ENCODE data around the gene MFNG.
A peak's percentile ranks its signal among the peaks of the same experiment; 100 is the strongest.

The MFNG gene

GRCh38 chr22:37493979-37494378, 7.8 kb upstream of the MFNG start:
- H3K27ac ChIP-seq: no peak overlapping the region
- TF ChIP-seq, protein P1, sequence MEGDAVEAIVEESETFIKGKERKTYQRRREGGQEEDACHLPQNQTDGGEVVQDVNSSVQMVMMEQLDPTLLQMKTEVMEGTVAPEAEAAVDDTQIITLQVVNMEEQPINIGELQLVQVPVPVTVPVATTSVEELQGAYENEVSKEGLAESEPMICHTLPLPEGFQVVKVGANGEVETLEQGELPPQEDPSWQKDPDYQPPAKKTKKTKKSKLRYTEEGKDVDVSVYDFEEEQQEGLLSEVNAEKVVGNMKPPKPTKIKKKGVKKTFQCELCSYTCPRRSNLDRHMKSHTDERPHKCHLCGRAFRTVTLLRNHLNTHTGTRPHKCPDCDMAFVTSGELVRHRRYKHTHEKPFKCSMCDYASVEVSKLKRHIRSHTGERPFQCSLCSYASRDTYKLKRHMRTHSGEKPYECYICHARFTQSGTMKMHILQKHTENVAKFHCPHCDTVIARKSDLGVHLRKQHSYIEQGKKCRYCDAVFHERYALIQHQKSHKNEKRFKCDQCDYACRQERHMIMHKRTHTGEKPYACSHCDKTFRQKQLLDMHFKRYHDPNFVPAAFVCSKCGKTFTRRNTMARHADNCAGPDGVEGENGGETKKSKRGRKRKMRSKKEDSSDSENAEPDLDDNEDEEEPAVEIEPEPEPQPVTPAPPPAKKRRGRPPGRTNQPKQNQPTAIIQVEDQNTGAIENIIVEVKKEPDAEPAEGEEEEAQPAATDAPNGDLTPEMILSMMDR (conservative IDR thresholded peaks at IDR 0.05; ENCODE audit: low read depth, low read length): no peak
- no peaks in the 10 kb centered on the region for H3K36me3 ChIP-seq (ENCODE audit: insufficient read depth)
- H4K20me1 ChIP-seq (ENCODE audit: insufficient read depth): no peaks in the 10 kb centered on the region
- no peaks in the 10 kb centered on the region for H3K79me2 ChIP-seq (ENCODE audit: insufficient read depth, low read depth)
- H3K4me3 ChIP-seq (IDR thresholded peaks at IDR 0.05; ENCODE audit: insufficient read depth, low read depth, low read length): no peak overlapping the region
- H3K4me1 ChIP-seq (ENCODE audit: low read depth, poor library complexity, severe bottlenecking): peaks cover 13% of the 10 kb centered on the region
- H3K27me3 ChIP-seq (ENCODE audit: insufficient read depth, low read depth): peaks cover 5% of the 10 kb centered on the region; the same call in 1 of the 2 replicates
- no peak overlapping the region for H3K4me2 ChIP-seq
- no peak overlapping the region for H3K9ac ChIP-seq
- H2AFZ ChIP-seq (ENCODE audit: low read depth): no peak overlapping the region

GRCh38 chr22:37492428-37493344, 6.5 kb upstream of the MFNG start:
- no peaks in the 10 kb centered on the region for H4K20me1 ChIP-seq (ENCODE audit: insufficient read depth)
- H3K79me2 ChIP-seq (ENCODE audit: insufficient read depth, low read depth): no peaks in the 10 kb centered on the region
- H3K9ac ChIP-seq: no peak overlapping the region
- H3K4me1 ChIP-seq (ENCODE audit: low read depth, poor library complexity, severe bottlenecking): no peaks in the 10 kb centered on the region
- H3K27me3 ChIP-seq (ENCODE audit: insufficient read depth, low read depth): peaks cover 5% of the 10 kb centered on the region; the same call in 1 of the 2 replicates
- H3K36me3 ChIP-seq (ENCODE audit: insufficient read depth): no peaks in the 10 kb centered on the region
- TF ChIP-seq, protein P1 (conservative IDR thresholded peaks at IDR 0.05; ENCODE audit: low read depth, low read length): peak; percentile 62
- H2AFZ ChIP-seq (ENCODE audit: low read depth): no peak overlapping the region
- H3K4me2 ChIP-seq: no peak overlapping the region
- no peak overlapping the region for H3K27ac ChIP-seq
- no peak overlapping the region for H3K4me3 ChIP-seq (IDR thresholded peaks at IDR 0.05; ENCODE audit: insufficient read depth, low read depth, low read length)

DNA sequence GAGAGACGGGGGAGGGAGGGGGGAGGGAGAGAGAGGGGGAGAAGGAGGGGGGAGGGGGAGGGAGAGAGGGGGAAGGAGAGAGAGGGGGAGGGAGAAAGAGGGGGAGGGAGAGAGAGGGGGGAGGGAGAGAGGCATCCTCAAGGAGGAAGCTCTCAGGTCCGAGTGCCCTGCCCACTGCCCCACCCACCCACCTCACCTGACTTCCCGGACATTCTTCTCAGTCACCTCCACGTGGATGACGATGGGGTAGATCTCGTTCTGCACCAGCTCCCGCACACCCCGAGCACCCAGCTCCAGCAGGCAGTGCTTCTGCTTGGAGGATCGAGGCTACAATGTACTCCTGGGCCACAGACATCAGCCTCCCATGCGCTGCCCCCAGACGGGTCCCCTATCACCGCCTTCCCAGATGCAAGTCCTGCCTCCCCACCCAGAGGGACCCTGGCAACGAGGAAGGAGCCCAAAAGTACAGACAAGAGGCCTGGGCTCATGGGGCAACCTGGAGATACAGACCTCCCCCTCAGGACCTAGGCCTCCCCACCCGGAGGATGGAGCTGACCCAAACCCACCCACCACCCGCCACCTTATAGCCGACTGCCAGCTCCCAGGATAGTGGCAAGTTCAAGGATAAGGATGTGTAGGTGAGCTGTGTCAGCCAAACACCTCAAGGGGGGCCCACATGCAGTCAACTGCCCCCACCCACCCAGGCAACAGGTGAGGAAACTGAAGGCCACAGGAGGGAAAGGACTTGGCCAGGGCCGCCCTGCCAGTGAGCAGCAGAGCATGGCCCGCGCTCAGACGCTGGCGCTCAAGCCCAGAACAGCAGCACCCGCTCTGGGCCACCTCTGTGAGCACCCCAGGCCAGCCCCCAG, 5.6 kb upstream of the MFNG start:
- H3K4me3 ChIP-seq (IDR thresholded peaks at IDR 0.05; ENCODE audit: insufficient read depth, low read depth, low read length): no peak overlapping the region
- peaks cover 8% of the 10 kb centered on the region for H3K4me1 ChIP-seq (ENCODE audit: low read depth, poor library complexity, severe bottlenecking)
- no peaks in the 10 kb centered on the region for H3K79me2 ChIP-seq (ENCODE audit: insufficient read depth, low read depth)
- H3K36me3 ChIP-seq (ENCODE audit: insufficient read depth): no peaks in the 10 kb centered on the region
- H2AFZ ChIP-seq (ENCODE audit: low read depth): no peak overlapping the region
- TF ChIP-seq, protein P1 (conservative IDR thresholded peaks at IDR 0.05; ENCODE audit: low read depth, low read length): no peak
- no peak overlapping the region for H3K9ac ChIP-seq
- H4K20me1 ChIP-seq (ENCODE audit: insufficient read depth): no peaks in the 10 kb centered on the region
- H3K27ac ChIP-seq: no peak overlapping the region
- H3K4me2 ChIP-seq: no peak overlapping the region
- peaks cover 5% of the 10 kb centered on the region; the same call in 1 of the 2 replicates for H3K27me3 ChIP-seq (ENCODE audit: insufficient read depth, low read depth)

GRCh38 chr22:37491106-37491505, 4.9 kb upstream of the MFNG start:
- Histone ChIP-seq H4K20me1 (ENCODE audit: insufficient read depth) (no peaks in the 10 kb centered on the region), H3K9ac (no peak overlapping the region), H3K4me1 (ENCODE audit: low read depth, poor library complexity, severe bottlenecking) (peaks cover 11% of the 10 kb centered on the region), H3K79me2 (ENCODE audit: insufficient read depth, low read depth) (peaks cover under 1% of the 10 kb centered on the region; the same call in 1 of the 2 replicates), H3K36me3 (ENCODE audit: insufficient read depth) (no peaks in the 10 kb centered on the region), H3K27ac (no peak overlapping the region), H3K4me2 (no peak overlapping the region), H3K4me3 (IDR thresholded peaks at IDR 0.05; ENCODE audit: insufficient read depth, low read depth, low read length) (no peak overlapping the region), H2AFZ (ENCODE audit: low read depth) (no peak overlapping the region), H3K27me3 (ENCODE audit: insufficient read depth, low read depth) (peaks cover 2% of the 10 kb centered on the region; the same call in 1 of the 2 replicates)
- TF ChIP-seq, protein P1 (conservative IDR thresholded peaks at IDR 0.05; ENCODE audit: low read depth, low read length): no peak
